ENCODE data around the gene CTNNA2.

DNA sequence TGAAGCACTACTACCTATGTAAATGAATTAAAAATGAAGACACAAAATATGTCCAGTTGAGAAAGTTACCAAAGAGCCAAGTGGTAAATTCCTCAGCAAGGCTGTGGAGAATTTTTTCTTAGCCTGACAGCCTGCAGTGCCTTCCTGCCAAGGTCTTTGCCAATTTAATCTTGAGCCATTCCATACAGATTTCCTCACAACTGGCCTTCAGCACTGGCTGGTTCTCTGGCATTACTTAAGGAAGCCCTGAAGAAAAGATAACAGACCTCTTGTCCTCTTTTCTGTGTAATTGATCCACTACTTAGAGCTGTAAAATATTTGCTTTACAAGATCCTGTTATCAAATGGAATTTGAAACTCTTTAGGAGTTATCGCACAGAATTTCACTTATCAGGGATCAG is 1125.9 kb downstream of the CTNNA2 start:
- TF ChIP-seq EP300 (IDR thresholded peaks at IDR 0.05; ENCODE audit: borderline replicate concordance in 1 of 2, low read depth in 1 of 2, low read length in 1 of 2) (no peak), NRF1 (IDR thresholded peaks at IDR 0.05; ENCODE audit: low read depth, low read length) (no peak), POLR2AphosphoS5 (IDR thresholded peaks at IDR 0.05; ENCODE audit: low read depth, low read length) (no peak), FOXJ3 (CRISPR knock-in tag; IDR thresholded peaks at IDR 0.05) (no peak), TCF12 (IDR thresholded peaks at IDR 0.05) (no peak), RCOR1 (IDR thresholded peaks at IDR 0.05; ENCODE audit: low read length) (no peak), RAD21 (IDR thresholded peaks at IDR 0.05; ENCODE audit: low read length) (no peak)
- TF ChIP-seq, protein P1, sequence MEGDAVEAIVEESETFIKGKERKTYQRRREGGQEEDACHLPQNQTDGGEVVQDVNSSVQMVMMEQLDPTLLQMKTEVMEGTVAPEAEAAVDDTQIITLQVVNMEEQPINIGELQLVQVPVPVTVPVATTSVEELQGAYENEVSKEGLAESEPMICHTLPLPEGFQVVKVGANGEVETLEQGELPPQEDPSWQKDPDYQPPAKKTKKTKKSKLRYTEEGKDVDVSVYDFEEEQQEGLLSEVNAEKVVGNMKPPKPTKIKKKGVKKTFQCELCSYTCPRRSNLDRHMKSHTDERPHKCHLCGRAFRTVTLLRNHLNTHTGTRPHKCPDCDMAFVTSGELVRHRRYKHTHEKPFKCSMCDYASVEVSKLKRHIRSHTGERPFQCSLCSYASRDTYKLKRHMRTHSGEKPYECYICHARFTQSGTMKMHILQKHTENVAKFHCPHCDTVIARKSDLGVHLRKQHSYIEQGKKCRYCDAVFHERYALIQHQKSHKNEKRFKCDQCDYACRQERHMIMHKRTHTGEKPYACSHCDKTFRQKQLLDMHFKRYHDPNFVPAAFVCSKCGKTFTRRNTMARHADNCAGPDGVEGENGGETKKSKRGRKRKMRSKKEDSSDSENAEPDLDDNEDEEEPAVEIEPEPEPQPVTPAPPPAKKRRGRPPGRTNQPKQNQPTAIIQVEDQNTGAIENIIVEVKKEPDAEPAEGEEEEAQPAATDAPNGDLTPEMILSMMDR (IDR thresholded peaks at IDR 0.05): no peak

Data from SK-N-SH (cell line).